NB4 (cell line): ENCODE measurements around the gene SLC5A4.
A peak's percentile ranks its signal among the peaks of the same experiment; 100 is the strongest.

ENCODE experiments used
- CTCF ChIP-seq: IDR thresholded peaks from one replicate; pipeline ENCODE4 v1.5.1; 2012; ENCODE audit warnings: low read depth, low read length
- MAX ChIP-seq: IDR thresholded peaks from 2 replicates; pipeline ENCODE4 v1.6.1; 2011; ENCODE audit warnings: low read depth, low read length
- POLR2A ChIP-seq: IDR thresholded peaks from 2 replicates; pipeline ENCODE4 v1.6.1; 2011; ENCODE audit warnings: mild to moderate bottlenecking; ENCODE audit not compliant: insufficient read length; ENCODE audit errors: extremely low read depth

DNA sequence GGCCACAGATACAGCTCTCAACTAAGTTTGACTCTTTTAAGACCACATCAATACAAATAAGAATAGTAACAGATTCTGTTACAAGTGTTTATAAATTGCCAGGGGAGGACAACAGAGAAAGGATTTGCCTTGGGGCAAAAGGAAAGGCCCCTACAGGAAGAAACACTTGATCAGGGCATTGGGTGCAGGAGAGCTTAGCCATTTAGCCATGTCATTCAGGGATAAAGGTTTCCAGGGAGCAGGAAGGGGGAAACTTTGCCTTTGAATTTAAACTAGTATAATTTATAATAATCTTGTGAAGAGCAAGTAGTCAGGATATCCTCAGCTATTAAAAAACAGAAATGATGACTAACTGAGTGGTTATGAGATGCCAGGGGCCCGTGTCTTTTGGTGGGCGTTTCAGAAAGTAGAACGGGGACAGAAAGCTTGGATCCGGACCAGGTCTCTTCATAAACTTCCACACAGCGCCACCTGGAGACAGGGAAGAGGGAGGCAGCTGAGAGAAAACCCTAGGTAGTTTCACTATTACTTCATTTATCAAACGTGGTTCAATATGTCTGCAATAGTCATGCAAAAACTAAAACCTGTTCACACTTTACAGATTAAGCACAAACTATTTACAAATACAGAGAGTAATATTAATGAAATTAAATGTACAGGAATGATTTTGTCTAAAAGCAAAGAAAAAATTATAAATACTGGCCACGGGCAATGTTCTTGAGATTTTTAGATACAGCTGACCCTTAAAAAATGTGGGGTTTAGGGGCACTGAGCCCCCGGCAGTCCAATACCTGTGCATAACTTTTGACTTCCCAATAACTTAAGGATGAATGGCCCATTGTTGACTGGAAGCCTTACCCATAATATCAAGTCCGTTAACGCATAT, 11.0 kb upstream of the SLC5A4 start:
- TF ChIP-seq CTCF, result peak; percentile 81
- TF ChIP-seq MAX, result no peak
- no peak for TF ChIP-seq POLR2A
